Stimulated activated CD4-positive, alpha-beta T cell treated with anti-CD3 and anti-CD28 coated beads, Interleukin-1b, Interleukin-23, amount 100 ng/mL, for 1 hour (primary cell): ENCODE results near the gene HSPA12B.
"Not testable (repeated sequence)": the region's sequence is repeated elsewhere in the genome, so short reads cannot be mapped to it uniquely, and the experiment has no call there.

Source experiments
- DNase-seq, 2 donors: peaks; one replicate each; pipeline ENCODE4 v3.0.0-alpha.2; 2020; ENCODE audit warnings: low read depth in 2 of 2

The HSPA12B gene

GRCh38 chr20:3786665-3787323 lies 54.3 kb downstream of the HSPA12B start, which contains the start of gene CENPB:
Gene CENPB (minus strand): TSS chr20:3786740. CDS start chr20:3786483, 257 bp downstream.
- DNase-seq, result peak; percentile 85 to 90

- no peak for DNase-seq
These were observed 55.0 kb downstream of the HSPA12B start for GRCh38 chr20:3787324-3788014.

DNA sequence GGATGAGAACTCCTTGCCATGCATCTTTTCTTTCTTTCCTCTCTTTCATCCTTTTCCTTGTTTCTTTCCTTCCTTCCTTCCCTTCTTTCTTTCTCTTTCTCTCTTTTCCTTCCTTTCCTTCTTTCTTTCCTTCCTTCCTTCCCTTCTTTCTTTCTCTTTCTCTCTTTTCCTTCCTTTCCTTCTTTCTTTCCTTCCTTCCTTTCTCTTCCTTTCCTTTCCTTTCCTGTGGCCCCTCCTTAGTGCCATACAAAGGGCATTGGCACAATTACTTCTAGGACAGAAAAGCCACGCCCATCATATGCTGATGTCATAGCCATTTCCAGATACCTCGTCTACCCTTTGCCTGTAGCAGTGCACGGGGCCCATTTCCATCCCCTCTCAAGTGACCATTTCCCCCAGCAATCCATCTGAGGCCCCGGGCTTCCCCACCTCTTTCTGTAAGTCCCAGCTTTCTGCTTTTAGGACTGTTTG lies 56.2 kb downstream of the HSPA12B start:
- DNase-seq, result no peak

DNA sequence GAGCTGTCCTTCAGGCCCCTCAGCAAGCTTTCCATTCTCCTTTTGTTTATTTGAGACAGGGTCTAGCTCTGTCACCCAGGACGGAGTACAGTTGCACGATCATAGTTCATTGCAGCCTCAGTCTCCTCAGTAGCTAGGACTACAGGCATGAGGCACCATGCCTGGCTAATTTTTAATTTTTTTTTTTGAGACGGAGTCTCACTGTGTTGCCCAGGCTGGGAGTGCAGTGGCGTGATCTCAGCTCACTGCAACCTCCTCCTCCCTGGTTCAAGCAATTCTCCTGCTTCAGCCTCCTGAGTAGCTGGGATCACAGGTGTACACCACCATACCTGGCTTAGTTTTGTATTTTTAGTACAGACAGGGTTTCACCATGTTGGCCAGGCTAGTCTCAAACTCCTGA lies 56.7 kb downstream of the HSPA12B start:
- not testable (repeated sequence) for DNase-seq

DNA sequence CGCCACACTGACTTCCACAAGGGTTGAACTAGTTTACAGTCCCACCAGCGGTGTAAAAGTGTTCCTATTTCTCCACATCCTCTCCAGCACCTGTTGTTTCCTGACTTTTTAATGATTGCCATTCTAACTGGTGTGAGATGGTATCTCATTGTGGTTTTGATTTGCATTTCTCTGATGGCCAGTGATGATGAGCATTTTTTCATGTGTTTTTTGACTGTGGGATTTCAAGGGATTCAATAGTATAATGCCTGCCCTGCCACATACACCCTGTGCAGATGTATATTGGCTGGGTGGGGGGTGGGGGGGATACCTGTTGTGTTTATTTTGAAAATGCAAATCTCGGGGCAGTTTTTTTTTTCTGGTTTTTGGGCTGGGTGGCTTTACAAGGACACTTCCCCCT lies 61.7 kb downstream of the HSPA12B start:
- not testable (repeated sequence) for DNase-seq

DNA sequence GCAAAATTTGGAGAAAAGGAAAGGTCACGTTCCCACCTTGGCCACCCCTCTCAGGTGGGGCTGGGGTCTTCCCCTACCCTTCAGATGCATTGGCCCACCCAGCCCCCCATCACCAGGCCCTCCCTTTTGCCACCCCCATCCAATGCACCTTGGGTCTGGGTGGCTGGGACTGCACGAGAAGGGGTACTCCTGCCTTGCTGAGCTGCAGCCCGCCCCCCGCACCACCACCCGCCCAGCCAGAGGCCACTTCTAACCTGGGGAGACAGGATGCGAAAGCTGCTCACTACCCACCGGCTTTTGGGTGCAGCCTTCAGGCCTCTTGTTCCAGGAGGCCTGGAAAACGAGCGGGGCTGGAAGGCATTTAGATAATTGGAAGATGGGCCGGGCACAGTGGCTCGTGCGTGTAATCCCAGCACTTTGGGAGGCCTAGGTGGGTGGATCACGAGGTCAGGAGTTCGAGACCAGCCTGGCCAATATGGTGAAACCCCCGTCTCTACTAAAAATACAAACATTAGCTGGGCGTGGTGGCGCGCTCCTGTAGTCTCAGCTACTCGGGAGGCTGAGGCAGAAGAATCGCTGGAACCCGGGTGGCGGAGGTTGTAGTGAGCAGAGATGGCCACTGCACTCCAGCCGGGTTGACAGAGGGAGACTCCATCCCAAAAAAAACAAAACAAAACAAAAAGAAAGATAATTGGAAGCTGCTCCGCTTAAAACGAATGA lies 62.4 kb downstream of the HSPA12B start:
- no peak for DNase-seq

DNA sequence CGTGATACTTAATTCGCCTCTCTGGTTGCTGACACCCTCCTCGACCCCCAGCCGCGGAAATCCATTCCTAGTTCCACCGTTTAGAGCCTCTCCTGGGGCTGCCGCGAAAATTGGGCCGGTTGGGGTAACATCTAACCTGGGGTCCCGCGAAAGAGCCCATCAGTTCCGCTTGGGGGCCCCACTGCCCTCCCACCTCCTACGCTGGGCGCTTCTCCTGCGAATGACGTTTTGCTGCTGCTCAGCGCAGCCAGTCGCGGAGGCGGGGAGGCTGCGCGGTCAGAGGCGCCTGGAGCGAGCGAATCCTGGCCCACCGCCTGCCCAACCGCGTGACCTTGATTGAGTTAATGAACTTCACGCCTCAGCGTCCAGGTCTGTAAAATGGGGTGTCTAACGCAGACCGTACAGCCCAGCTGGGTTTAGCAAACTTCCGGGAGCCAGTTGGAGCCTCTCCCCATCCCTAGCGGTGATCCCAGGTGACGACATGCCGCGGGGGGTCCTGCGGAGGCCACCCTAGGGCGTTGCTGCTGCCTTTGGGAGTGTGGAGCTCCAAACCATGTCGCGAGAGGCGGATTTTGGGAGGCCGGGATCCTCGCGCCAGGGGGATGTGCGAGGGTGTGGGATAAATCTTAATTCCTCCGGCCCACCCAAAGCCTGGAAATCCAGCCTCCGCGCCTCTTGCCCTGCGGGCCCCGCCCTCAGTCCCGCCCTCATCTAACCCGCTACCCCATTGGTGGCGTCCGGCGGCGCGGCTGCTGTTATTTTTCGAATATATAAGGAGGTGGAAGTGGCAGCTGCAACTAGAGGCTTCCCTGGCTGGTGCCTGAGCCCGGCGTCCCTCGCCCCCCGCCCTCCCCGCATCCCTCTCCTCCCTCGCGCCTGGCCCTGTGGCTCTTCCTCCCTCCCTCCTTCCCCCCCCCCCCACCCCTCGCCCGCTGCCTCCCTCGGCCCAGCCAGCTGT lies 63.3 kb downstream of the HSPA12B start, which contains the start of gene CDC25B:
Gene CDC25B (plus strand): TSS at position 800 of the 958 bp plus-strand sequence. CDS start 222 bp downstream, outside the sequence.
- DNase-seq, result peak; percentile 72 to 74

DNA sequence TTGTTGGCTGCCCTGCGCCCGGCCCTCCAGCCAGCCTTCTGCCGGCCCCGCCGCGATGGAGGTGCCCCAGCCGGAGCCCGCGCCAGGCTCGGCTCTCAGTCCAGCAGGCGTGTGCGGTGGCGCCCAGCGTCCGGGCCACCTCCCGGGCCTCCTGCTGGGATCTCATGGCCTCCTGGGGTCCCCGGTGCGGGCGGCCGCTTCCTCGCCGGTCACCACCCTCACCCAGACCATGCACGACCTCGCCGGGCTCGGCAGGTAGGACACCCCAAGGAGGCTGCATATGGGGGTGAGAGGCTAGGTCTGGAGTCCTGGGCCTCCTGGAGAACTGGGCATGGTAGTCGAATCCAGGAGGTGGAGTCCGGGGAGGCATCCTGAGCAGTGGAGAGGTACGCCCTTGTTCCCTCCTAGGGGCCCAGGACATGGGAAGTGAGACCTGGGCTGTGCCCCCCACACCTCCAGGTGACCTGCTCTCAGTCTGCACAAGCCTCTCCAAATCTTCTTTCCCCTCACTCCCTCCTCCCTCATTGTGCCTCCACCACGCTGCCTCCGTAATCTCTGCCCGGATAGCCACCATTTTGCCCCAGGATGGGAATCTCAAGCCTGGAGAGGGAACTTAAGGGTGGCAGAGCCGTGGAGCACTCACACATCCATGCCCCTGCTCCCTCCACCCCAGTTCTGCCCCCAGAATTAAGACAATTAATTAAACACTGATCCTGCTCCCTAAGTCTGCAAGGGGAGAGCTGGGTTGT lies 64.2 kb downstream of the HSPA12B start:
- no peak for DNase-seq

- no peak for DNase-seq
These were observed 64.7 kb downstream of the HSPA12B start for GRCh38 chr20:3797226-3797545.

GRCh38 chr20:3797592-3798372 lies 65.3 kb downstream of the HSPA12B start:
- no peak for DNase-seq

GRCh38 chr20:3798373-3798768 lies 65.9 kb downstream of the HSPA12B start:
- no peak for DNase-seq

- DNase-seq, result no peak
These were observed 66.4 kb downstream of the HSPA12B start for GRCh38 chr20:3798908-3799248.

DNA sequence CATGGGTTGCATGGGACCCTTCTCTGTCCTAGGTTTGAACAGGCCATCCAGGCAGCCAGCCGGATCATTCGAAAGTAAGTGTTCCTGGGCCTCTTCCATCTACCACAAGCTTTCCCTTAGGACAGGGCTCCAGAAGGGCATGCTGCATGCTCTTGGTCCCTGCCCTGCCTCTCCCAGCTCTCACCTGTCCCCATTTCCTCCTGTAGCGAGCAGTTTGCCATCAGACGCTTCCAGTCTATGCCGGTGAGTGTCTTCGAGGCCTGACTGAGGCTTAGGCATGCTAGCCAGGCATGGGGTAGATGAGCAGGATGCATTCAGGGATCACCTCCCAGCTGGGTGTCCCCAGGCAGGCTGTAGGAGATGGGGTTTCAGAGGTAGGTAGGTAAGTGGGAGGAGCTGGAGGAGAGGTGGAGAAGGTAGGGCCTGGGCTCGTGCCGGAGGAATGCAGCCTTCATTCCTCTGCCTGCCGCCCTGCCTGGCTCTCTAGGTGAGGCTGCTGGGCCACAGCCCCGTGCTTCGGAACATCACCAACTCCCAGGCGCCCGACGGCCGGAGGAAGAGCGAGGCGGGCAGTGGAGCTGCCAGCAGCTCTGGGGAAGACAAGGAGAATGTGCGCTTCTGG lies 67.9 kb downstream of the HSPA12B start:
- no peak for DNase-seq

DNA sequence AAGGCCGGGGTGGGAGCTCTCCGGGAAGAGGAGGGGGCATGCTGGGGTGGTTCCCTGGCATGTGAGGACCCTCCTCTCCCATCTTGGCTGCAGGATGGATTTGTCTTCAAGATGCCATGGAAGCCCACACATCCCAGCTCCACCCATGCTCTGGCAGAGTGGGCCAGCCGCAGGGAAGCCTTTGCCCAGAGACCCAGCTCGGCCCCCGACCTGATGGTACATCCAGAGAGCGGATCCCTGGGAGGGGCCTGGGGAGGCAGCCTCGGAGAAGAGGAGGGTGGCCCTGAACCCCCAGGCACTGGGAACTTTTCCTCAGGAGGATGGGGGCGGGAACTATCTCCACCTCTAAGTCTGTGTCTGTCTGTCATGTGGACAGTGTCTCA lies 68.4 kb downstream of the HSPA12B start:
- DNase-seq, result no peak

- no peak for DNase-seq
These were observed 68.8 kb downstream of the HSPA12B start for GRCh38 chr20:3801299-3801698.

DNA sequence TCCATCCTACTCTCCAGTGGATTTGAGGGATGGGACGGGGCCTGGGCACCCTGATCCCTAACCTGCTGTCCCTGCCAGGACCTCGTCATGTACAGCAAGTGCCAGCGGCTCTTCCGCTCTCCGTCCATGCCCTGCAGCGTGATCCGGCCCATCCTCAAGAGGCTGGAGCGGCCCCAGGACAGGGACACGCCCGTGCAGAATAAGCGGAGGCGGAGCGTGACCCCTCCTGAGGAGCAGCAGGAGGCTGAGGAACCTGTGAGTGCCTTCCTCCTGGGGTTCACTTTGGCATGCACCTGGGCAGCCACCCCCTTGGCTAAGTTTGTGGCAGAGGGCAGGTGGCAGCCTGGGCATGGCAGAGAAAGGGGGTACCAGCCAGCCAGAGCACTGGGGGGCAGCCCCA lies 69.4 kb downstream of the HSPA12B start:
- no peak for DNase-seq
